HG02759 (cell line): ENCODE measurements around the gene PRKN.

Experiments
- ATAC-seq: cut with Tn5 transposase; IDR thresholded peaks from one replicate; pipeline ENCODE4 v1.9.1; 2021; ENCODE audit warnings: mild to moderate bottlenecking, moderate library complexity; ENCODE audit not compliant: unreplicated experiment

The PRKN gene

DNA sequence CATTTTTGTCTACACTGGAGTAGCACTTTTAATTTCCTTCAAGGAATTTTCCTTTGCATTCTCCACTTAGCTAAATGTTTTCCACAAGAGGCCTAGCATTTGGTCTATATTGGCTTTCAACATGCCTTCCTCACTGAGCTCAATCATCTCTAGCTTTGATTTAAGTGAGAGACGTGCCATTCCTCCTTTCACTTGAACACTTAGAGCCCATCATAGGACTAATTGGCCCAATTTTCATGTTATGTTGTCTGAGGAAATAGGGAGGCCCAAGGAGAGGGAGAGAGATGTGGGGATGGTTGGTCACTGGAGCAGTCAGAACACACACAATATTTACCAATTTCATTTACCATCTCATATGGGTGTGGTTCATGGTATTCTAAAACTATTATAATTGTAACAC lies 645.0 kb downstream of the PRKN start:
- no peak for ATAC-seq

DNA sequence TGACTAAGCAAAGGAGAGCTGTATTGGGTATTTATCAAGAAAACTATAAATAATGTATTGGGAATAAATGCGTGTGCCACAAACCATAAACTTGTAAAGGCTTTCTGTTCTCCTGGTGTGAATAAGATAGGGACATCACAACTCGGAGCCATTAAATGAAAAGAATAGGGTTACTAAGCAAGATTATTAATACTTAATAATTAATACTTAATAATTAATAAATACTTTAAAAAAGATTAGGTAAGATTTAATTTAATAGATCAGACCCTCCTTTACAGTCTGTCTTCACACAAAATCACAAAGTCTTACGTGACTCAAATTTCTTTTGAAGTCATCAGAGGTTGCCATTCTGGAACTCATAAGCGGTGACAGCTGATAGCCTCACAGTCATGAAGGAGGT lies 648.9 kb downstream of the PRKN start:
- ATAC-seq, result no peak

DNA sequence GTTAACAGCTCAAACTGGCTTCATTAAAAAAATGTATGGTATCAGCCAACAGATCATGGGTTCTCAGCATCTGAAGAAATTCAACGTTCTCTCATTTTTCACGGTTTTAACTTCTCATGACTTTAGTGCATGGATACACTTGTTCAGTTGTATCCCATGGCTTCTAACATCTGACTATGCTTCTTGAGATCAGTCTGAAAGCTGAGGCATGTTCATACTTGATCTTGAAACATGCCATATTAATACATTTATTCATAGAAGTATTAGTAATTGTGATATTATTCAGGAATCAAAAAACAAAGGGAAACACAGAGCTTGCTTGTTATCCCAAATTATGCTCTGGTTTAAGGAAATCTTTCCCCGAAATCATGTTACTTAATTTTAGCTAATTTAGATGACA lies 649.4 kb downstream of the PRKN start:
- ATAC-seq, result no peak

DNA sequence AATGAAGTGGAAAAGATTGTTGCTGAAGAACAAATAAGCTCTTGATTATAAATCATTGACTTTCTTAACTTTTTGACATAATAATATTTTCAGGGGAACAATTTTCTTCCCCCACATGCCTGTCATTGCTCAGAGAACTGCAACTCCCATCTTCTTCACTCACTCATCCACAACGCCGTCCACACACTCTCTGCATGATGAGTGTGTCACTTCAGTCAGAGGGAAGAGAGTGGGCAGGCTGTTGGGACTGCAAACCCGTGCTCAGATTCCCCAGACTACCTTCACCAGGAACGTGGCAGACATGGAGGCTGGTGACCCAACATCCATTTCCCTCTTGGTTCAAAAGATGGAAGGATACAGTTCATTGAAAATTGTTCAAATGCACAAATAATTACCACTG lies 650.8 kb downstream of the PRKN start:
- ATAC-seq, result no peak

DNA sequence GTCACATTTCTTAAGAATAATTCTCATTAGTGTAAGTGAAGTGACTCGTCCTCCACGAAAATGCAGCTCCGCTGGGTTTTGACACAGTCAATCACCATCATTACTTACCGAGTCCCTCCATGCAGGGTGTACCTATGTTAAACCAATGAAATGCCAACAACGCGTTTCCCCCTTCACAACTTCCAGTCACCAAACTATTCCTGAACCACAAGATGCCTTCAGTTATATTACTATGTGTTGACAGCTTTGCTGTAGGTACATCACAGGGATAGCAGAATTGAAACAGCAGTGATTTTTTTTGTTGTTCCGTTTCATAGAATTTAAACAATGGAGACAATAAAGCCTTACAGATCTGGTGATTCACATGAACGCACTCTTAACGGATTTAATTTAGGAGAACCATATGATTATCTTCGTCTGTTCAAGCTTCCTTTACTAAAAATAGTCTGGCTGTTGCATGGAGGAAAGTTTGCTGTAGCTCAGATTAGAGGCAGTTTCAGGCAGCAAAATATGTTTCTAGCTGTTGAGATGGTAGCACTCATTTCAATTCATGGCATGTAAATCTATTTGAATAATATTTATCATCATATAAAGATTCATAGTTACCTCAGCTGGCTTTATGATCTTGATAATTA lies 652.8 kb downstream of the PRKN start:
- ATAC-seq, result no peak

DNA sequence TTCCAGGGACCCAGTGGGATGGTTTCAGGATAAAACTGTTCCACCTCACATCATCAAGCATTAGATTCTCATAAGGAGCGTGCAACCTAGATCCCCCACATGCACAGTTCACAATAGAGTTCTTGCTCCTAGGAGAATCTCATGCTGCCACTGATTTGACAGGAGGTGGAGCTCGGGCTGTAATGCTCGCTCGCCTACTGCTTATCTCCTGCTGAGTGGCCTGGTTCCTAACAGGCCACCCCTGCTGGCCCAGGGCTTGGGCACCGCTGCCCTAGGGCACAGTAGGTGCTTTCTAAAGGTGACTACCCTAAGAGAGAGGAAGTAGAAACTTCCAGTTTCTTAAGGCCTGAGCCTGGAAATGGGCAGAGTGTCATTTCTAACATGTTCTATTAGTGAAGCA lies 656.9 kb downstream of the PRKN start:
- ATAC-seq, result no peak

DNA sequence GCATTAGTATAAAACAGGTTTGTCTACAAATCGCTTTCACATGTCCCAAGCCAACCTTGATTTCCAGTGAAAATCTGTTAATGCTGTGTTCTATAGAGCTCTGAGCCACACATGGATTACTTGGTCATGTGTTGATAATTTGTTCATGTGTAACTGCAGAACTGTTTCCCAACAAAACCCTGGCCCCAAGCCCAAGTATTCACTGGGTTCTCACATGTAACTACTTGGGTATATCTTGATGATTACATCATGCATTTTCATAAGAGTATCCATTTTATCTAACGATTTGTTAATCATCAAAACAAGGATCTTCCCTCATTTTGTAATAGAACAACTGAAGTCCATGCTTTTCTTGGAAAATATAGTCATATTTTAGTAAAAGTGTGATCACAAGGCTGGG lies 657.6 kb downstream of the PRKN start:
- ATAC-seq, result no peak

DNA sequence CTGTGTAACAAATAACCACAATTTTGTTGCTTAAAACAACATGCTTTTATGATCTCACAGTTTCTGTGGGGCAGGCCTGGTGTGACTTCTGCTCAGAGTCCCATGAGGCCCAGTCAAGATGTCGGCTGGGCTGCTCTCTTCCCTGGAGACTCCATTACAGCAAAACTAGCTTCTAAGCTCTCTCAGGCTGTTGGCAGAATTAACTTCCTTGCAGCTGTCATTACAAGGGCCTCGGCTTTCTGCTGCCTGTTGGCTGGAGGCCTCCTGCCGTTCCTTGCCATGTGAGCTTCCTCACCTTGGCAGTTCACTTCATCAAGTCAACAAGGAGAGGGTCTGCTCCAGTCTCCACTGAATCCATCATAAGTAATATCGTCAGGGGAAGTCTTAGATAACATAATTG lies 659.2 kb downstream of the PRKN start:
- ATAC-seq, result no peak

DNA sequence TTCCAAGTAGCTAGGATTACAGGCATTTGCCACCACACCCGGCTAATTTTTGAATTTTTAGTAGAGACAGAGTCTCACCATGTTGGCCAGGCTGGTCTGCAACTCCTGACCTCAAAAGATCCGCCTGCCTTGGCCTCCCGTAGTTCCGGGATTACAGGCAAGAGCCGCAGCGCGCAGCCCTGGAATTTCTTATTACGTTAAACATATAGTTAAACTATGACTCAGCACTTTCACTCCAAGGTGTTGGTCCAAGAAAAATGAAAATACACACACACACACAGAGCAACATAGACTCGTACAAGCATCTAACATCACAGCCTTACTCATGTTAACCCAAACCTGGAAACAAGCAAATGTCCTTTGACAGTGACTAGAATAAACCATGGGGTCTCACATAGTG lies 663.9 kb downstream of the PRKN start:
- ATAC-seq, result no peak

DNA sequence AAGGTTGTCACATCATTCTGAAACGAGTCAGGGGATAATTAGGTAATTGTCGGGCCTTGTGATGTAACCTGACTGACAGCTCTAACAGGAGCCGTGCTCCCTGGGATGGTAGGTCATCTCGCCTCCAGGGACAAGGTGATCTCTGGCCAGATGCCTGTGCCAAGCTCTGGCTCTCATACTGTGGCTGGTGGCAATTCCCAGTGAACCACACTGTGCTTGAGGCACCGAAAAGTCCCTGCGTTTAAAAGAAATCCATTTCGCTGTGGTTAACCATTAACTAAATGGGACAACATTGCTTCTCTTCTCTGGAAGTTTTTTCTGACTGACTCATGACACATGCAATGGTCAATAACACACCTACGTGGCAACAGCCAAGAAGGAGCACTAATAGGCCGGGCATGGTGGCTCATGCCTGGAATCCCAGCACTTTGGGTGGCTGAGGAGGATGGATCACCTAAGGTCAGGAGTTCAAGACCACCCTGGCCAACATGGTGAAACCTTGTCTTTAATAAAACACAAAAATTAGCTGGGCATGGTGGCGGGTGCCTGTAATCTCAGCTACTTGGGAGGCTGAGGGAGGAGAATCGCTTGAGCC lies 669.2 kb downstream of the PRKN start:
- ATAC-seq, result no peak

DNA sequence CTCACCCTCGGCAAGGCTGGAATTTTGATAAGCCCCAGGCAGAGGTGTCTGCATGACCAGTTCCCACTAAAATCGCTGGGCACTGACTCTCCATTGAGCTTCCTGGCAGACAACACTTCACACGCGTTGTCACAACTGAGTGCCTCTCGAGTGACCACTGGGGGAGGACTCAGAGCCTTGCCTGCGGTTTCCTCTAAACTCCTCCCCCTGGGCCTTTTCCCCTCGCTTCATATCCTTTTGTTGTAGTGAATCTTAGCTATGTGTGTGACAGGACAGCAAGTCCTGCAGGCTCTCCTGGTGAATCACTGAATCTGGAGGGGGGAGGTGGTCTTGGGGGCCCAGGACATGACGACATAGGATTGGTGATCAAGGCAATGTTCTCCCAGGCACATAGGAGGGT lies 670.8 kb downstream of the PRKN start:
- ATAC-seq, result no peak

DNA sequence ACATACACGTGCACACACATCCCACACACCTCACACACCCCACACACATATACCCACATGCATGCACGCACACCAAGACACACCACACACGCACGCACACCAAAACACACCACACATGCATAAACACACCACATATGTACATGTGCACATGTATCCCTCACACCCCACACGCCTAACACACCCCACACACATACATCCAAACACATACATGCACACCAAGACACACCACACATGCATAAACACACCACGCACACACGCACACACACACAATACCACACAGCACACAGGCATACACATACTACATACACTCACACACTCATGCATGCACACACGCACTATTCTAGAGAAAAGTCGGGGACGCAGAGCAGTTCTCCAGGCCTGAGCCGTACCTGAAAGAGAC lies 671.5 kb downstream of the PRKN start:
- no peak for ATAC-seq

DNA sequence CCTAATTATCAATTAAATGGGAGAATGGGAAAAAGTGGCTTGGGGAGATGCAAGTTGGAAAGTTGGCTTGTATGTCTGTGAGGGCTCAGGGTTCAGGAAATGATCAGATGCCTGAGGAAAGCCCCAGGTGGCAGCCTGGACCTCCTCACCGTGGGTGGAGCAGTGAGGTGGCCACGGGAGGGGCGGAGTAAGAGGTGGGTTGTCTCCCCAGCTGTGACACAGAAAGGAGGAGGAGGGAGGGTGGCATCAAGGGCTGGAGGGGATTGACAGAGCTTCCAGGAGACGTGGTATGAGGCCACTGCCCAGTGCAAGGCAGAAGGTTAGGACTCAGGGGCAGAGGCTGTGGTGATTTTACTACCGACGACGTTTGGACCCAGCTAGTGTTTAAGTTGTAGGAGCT lies 672.2 kb downstream of the PRKN start:
- ATAC-seq, result no peak

DNA sequence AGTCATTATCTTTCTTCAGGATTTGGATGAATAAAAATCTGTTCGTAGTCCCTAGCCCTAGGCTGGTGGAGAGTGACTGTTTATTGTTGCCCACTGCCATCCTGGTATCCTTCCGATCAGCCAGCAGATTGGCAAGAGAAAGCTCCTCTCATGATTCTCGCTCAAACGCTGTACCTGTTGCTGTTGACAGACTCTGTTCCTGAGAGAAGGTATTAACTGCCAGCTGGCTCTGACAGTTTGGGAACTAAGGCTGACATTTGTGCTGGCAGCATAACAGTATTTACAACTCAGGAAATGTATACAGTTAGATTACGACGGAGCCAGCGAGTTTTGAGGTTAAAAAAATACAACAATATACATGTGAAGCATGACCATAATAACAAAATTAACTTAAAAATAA lies 674.5 kb downstream of the PRKN start:
- no peak for ATAC-seq

DNA sequence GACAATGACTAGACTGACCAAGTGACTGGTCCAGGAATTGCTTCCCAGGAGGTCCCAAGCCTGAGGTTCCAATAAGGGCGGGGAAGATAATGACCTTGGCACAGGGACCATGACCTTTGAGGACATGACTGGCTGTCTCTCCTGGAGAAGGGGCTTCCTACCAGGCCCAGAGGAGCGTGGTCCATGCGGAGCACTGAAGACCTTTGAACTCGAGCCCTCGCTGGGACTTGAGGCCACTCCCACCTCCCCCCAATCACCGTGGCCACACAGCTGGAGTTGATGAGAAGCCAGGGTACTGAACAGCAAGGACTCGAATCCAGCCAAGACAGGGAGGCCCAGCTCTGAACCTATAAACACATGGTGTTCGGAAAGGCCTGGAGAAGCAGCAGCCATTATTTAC lies 677.0 kb downstream of the PRKN start:
- ATAC-seq, result no peak

DNA sequence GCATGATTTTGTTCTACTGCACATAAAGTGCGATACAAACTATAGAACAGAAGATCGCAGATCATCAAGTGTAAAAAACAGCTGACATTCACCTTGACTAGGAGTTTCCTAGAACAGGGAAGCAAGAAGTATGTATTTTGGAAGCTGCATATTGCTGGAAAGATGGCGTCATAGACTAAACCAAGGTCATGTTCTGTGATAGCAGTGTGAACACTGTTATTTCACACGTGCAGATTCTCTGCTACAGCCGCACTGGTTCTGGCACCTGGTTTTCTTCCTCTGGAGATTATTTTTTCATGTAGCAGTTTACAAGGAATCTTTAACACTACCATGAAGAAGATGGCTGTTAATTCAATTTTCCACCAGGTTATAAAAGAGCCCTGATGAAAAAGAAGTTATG lies 681.2 kb downstream of the PRKN start:
- no peak for ATAC-seq

DNA sequence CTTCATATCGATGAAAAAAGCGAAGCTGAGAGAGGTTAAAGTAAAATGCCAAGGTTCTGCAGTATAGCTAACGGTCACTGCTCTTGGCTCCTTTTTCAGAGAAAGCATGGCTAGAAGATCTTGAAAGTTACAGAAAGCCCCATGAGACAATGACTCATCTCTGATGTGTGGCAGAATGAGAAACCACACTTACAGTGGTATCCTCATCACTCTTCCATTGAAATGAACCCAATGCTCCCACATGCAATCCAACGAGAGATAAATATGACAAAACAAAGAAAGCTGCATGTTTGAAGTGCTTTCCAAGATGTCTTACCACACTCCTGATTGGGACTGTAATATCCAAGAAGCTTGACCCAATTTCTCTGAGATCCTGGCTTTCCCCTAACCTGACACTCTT lies 694.9 kb downstream of the PRKN start:
- ATAC-seq, result no peak

DNA sequence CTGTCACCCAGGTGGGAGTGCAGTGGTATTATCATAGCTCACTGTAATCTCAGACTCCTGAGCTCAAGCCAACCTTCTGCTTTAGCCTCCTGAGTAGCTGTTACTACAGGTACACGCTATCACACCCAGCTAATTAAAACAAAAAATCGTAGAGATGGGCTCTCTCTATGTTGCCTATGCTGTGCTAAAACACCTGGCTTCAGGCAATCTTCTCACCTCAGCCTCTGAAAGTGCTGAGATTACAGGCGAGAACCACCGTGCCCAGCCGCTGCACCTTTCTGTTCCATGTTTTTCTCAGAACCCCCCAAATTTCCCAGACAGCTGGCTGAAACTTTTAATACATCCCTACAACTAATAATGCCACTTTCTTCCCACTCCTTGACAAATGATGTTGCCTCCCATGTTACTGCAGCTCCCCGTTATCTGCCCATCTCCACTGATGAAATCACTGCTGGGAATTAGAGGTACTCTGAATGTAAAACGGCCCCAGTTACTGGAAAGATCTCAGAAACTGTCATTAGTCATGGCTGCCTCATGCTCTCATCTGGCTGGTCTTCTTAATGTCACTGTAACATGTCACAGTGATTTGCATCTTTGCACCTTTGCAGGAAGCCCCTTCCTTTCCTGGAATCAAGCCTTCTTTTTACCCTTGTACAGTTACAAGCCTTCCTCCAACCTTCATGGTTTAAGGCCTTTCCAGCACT lies 697.5 kb downstream of the PRKN start:
- ATAC-seq, result no peak

DNA sequence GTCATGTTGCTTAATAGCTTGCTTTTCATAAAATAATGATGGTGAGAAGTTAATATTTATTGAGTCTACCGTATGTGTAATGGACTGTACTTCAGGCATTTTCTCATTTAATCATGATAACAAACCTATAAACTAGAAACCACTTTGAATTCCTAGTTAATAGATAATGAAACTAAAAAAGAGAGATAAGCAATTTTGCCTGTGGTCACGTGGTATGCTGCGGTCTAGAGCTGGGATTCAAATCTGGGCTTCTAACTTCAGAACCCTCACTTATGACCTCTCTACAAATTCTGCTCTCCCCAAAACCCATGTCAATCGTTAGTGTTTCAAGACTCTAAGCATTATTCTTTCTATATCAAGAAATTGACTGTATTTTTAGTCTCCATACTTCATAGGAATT lies 700.7 kb downstream of the PRKN start:
- ATAC-seq, result no peak

DNA sequence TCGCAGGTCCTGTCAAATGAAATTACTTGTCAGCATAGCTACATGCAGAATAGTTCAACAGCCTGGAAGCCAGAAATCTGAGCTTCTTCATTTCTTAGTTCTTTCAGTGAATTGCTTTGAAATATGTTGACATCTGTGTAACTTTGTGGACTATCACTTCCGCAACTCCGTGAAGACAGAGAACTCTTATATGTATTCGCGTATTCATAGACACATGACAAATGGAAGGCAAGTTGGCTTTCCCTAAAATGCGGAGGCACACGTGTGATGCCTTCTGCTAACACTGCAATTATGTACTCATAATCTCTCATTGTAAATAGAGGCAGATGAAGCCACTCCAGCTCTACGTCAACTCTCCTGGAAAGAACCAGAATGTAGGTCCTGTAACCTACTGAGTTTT lies 701.5 kb downstream of the PRKN start:
- no peak for ATAC-seq

DNA sequence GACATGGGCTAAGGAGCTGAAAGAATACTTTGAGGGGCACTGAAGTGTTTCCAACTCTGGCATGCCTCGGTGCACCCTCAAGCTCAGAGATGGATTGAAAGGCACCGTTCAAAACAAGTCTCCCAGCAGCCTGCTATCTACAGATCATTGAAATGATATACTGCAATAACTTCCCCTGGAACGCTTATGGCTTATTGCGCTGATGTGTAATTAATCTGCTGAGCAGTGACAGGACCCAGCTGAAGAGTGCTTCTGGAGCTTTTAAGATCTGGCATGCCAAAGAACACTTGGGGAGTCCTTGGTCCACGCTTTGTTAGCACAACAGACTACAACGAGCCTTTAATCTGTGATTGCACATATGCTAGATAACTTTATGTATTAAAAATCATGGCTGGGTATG lies 708.2 kb downstream of the PRKN start:
- no peak for ATAC-seq

DNA sequence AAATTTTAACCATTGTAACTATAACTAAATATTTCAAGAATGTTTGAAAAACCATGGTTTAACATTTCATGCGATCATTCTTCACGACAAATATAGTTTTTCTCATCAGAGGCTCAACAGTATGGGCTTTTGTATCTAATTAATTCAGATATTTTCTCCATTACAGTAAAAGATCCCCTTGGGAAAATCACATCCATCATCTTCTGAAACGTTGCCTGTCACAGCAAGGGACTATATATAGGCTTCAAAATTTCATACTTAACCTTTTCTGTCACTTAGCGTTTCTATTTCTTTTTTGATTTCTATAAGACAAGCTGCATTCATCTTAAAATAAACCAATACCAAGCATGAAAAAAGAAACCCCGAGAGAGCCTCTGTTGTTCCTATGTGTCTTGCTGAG lies 710.0 kb downstream of the PRKN start:
- ATAC-seq, result no peak
